Gastroesophageal sphincter (tissue), 3 donors: ENCODE data around the gene HECW1.

ENCODE experiments used
- CTCF ChIP-seq, 4 experiments: fragments of 200-600 bp in 2 of 4; fragments of 450-650 bp in 2 of 4; sonication (generic) in 1 of 4; IDR thresholded peaks; one replicate each; pipeline ENCODE4 v1.5.1; 2017 to 2019; ENCODE audit warnings: antibody characterized with exemption in 4 of 4, mild to moderate bottlenecking in 2 of 4, moderate library complexity in 2 of 4
- EP300 ChIP-seq: sonication (generic); formaldehyde crosslinking; IDR thresholded peaks from one replicate; pipeline ENCODE4 v1.6.1; 2017; ENCODE audit warnings: antibody characterized with exemption, mild to moderate bottlenecking
- POLR2A ChIP-seq, 2 donors: fragments of 450-650 bp; IDR thresholded peaks; one replicate each; pipeline ENCODE4 v1.6.1; 2017; ENCODE audit warnings: antibody characterized with exemption in 2 of 2, mild to moderate bottlenecking in 2 of 2, moderate library complexity in 1 of 2
- POLR2AphosphoS5 ChIP-seq: sonication (generic); formaldehyde crosslinking; IDR thresholded peaks from one replicate; pipeline ENCODE4 v1.6.1; 2017; ENCODE audit warnings: antibody characterized with exemption

DNA sequence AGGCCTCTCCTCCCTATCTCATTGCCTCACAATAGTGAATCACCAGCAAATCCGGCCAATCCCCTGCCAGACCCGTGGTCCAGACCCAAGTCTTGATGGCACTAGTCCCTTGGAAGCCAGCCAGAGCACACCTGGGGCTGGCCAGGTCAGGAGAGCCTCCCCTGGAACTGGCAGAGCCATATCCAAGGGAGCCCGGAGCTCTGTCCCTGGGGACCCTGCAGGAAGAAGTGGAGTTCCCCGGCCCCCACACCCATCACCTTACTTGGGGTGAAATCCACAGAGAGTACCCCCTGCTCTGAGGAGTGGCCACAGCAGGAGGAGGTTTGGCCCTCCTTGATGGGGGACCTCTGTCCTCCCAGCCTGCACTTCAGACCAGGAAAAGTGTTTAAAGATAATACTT lies 122.5 kb downstream of the HECW1 start:
- TF ChIP-seq CTCF (IDR thresholded peaks at IDR 0.05) (no peak), POLR2A (IDR thresholded peaks at IDR 0.05) (no peak), POLR2AphosphoS5 (no peak), EP300 (no peak)
